ENCODE data around the gene KLHDC8A. TPM values are rescaled to one million over a fixed set of nuclear protein-coding genes. Genes with fewer than 3 reads are reported as not detected.

KLHDC8A gene
- total RNA-seq, 1 experiment from 2014 or later, result 0.49 TPM

GRCh38 chr1:205329719-205330118 lies 27.0 kb downstream of the KLHDC8A start:
- H3K4me2 ChIP-seq (ENCODE audit: low read length), result no peak overlapping the region
- peaks cover 0 to 7% of the 10 kb centered on the region in 2 experiments; a peak in 1 of 4 replicates for H3K4me1 ChIP-seq (ENCODE audit: control insufficient read depth in 1 of 2, insufficient read depth in 2 of 2, low read length in 2 of 2)
- H3K4me3 ChIP-seq (replicated peaks in 1 of 2; ENCODE audit: low read depth in 1 of 2, low read length in 2 of 2), result no peak overlapping the region
- H4K20me1 ChIP-seq (ENCODE audit: insufficient read depth), result no peaks in the 10 kb centered on the region
- ATAC-seq (no peak), DNase-seq (ENCODE audit: low read depth, low spot score) (no peak)
- H3K9me3 ChIP-seq (ENCODE audit: control insufficient read depth in 1 of 2, insufficient read depth in 1 of 2, low read depth in 1 of 2, low read length in 2 of 2), result no peaks in the 10 kb centered on the region
- RAD21 ChIA-PET (ENCODE audit: low non-redundant PET in 1 of 2, low total read pairs in 2 of 2, uncharacterized antibody in 2 of 2, unreplicated experiment in 2 of 2), result no interaction called here
- H3K27ac ChIP-seq (ENCODE audit: low read depth, low read length), result no peak overlapping the region
- H3K9me2 ChIP-seq (ENCODE audit: insufficient read depth), result no peaks in the 10 kb centered on the region
- POLR2A ChIA-PET, result no interaction called here
- intact Hi-C loops (cut with micrococcal nuclease), result loop anchor here (5.0 kb wide), 1 partner anchor 342 kb away; no protein-coding TSS in a partner anchor
- no TSS peak for BruUV-seq (replicated peaks)
- TF ChIP-seq TCF7L2 (IDR thresholded peaks at IDR 0.05; ENCODE audit: borderline replicate concordance, extremely low read depth, insufficient read depth, insufficient read length) (no peak), ELF1 (IDR thresholded peaks at IDR 0.05; ENCODE audit: borderline replicate concordance, low read depth) (no peak), SP1 (IDR thresholded peaks at IDR 0.05; ENCODE audit: low read depth) (no peak), EZH2 (IDR thresholded peaks at IDR 0.05) (no peak), YY1 (IDR thresholded peaks at IDR 0.05; ENCODE audit: extremely low read depth, insufficient replicate concordance, low read depth, low read length) (no peak), CTCF (IDR thresholded peaks at IDR 0.05 in 2 of 3, conservative IDR thresholded peaks at IDR 0.05 in 1 of 3; ENCODE audit: borderline replicate concordance in 1 of 3, insufficient read depth in 1 of 3, low read depth in 2 of 3, low read length in 2 of 3) (no peak), SRF (IDR thresholded peaks at IDR 0.05; ENCODE audit: low read depth) (no peak), JUND (IDR thresholded peaks at IDR 0.05) (no peak), EGR1 (IDR thresholded peaks at IDR 0.05; ENCODE audit: low read depth) (no peak), MAX (IDR thresholded peaks at IDR 0.05) (no peak), EZH2phosphoT487 (IDR thresholded peaks at IDR 0.05; ENCODE audit: borderline replicate concordance) (no peak), POLR2AphosphoS5 (IDR thresholded peaks at IDR 0.05; ENCODE audit: low read depth, low read length) (no peak), RAD21 (IDR thresholded peaks at IDR 0.05; ENCODE audit: low read depth) (no peak), SIN3A (IDR thresholded peaks at IDR 0.05; ENCODE audit: low read depth) (no peak), ZFX (IDR thresholded peaks at IDR 0.05) (no peak)
- TF ChIP-seq, protein P1, sequence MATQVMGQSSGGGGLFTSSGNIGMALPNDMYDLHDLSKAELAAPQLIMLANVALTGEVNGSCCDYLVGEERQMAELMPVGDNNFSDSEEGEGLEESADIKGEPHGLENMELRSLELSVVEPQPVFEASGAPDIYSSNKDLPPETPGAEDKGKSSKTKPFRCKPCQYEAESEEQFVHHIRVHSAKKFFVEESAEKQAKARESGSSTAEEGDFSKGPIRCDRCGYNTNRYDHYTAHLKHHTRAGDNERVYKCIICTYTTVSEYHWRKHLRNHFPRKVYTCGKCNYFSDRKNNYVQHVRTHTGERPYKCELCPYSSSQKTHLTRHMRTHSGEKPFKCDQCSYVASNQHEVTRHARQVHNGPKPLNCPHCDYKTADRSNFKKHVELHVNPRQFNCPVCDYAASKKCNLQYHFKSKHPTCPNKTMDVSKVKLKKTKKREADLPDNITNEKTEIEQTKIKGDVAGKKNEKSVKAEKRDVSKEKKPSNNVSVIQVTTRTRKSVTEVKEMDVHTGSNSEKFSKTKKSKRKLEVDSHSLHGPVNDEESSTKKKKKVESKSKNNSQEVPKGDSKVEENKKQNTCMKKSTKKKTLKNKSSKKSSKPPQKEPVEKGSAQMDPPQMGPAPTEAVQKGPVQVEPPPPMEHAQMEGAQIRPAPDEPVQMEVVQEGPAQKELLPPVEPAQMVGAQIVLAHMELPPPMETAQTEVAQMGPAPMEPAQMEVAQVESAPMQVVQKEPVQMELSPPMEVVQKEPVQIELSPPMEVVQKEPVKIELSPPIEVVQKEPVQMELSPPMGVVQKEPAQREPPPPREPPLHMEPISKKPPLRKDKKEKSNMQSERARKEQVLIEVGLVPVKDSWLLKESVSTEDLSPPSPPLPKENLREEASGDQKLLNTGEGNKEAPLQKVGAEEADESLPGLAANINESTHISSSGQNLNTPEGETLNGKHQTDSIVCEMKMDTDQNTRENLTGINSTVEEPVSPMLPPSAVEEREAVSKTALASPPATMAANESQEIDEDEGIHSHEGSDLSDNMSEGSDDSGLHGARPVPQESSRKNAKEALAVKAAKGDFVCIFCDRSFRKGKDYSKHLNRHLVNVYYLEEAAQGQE (IDR thresholded peaks at IDR 0.05; ENCODE audit: low read depth), result no peak
- TF ChIP-seq, protein P2, sequence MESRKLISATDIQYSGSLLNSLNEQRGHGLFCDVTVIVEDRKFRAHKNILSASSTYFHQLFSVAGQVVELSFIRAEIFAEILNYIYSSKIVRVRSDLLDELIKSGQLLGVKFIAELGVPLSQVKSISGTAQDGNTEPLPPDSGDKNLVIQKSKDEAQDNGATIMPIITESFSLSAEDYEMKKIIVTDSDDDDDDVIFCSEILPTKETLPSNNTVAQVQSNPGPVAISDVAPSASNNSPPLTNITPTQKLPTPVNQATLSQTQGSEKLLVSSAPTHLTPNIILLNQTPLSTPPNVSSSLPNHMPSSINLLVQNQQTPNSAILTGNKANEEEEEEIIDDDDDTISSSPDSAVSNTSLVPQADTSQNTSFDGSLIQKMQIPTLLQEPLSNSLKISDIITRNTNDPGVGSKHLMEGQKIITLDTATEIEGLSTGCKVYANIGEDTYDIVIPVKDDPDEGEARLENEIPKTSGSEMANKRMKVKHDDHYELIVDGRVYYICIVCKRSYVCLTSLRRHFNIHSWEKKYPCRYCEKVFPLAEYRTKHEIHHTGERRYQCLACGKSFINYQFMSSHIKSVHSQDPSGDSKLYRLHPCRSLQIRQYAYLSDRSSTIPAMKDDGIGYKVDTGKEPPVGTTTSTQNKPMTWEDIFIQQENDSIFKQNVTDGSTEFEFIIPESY (IDR thresholded peaks at IDR 0.05; ENCODE audit: extremely low read depth, insufficient replicate concordance, low read length), result no peak
- H3K9ac ChIP-seq (ENCODE audit: low read length), result no peak overlapping the region
- H3K27me3 ChIP-seq (ENCODE audit: insufficient read depth, low read length), result no peaks in the 10 kb centered on the region
- H3K36me3 ChIP-seq (ENCODE audit: control insufficient read depth in 1 of 2, insufficient read depth in 2 of 2, low read length in 2 of 2), result no peaks in the 10 kb centered on the region
- no peaks in the 10 kb centered on the region for H3K79me2 ChIP-seq (ENCODE audit: insufficient read depth, low read length)
- no peak overlapping the region for H2AFZ ChIP-seq (ENCODE audit: low read depth, low read length, poor library complexity, severe bottlenecking)
- CTCF ChIA-PET, result interaction anchor here (0.7 to 1.6 kb wide), 2 partner anchors 56 to 156 kb away, joined by 3 to 7 read pairs; no protein-coding TSS in a partner anchor
